ENCODE results near the gene R3HCC1L. TPM values are rescaled to one million over a fixed set of nuclear protein-coding genes. Genes with fewer than 3 reads are reported as not detected.

Gene R3HCC1L
- total RNA-seq, 2 experiments from 2014 or later = 15.7 to 16.5 TPM

DNA sequence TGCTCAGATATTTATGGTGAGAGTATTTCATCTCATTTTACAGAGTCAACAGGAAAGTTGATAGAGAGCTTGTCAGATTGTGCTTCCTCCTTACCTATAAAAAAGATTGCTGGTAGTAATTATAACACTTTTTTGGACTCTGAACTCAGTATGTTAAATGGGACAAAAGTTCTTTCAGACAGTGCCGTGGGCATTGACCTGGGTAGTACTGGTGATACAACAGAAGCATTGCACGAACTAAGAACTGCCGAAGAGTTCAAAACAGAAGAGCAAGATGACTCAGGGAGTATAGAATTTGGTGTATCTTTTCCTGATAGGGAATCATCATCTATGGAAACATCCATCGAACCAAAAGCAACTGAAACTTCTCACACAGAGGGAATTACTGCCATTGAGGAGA, 75.0 kb downstream of the R3HCC1L start:
- DNase-seq (no peak), ATAC-seq (no peak)
- POLR2A ChIA-PET = no interaction called here
- peaks cover 52% of the 10 kb centered on the region for H3K36me3 Mint-ChIP-seq (ENCODE audit: low read depth)
- intact Hi-C loops (cut with micrococcal nuclease) = no loop called here
- H3K9me3 Mint-ChIP-seq = no peaks in the 10 kb centered on the region
- no peak overlapping the region for H3K4me3 Mint-ChIP-seq
- H3K27me3 Mint-ChIP-seq = no peaks in the 10 kb centered on the region
- peaks cover 34% of the 10 kb centered on the region for H3K4me1 Mint-ChIP-seq (ENCODE audit: low read depth)
- TF ChIP-seq, protein P1, sequence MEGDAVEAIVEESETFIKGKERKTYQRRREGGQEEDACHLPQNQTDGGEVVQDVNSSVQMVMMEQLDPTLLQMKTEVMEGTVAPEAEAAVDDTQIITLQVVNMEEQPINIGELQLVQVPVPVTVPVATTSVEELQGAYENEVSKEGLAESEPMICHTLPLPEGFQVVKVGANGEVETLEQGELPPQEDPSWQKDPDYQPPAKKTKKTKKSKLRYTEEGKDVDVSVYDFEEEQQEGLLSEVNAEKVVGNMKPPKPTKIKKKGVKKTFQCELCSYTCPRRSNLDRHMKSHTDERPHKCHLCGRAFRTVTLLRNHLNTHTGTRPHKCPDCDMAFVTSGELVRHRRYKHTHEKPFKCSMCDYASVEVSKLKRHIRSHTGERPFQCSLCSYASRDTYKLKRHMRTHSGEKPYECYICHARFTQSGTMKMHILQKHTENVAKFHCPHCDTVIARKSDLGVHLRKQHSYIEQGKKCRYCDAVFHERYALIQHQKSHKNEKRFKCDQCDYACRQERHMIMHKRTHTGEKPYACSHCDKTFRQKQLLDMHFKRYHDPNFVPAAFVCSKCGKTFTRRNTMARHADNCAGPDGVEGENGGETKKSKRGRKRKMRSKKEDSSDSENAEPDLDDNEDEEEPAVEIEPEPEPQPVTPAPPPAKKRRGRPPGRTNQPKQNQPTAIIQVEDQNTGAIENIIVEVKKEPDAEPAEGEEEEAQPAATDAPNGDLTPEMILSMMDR (IDR thresholded peaks at IDR 0.05) = no peak
- CTCF ChIA-PET = no interaction called here
- H3K27ac Mint-ChIP-seq = no peak overlapping the region

DNA sequence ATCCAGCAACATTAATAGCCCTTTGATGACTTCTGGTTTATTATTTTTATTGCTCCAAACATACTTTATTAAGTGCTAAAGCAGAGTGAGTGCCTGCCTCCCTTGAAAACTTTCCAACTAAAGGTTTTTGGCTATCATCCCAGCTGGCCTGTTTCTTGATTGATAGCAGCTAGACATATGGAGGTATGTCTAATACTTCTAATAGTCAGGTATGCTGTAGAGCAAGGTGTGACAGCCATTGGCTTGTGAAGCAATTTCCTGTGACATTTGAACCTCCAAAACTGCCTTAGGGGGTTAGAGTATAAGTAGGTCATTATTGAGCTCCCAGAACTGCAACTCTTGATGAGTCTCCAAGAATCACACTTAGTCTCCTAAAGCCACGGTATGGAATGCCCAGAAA, 77.7 kb downstream of the R3HCC1L start:
- intact Hi-C loops (cut with micrococcal nuclease) = no loop called here
- H3K36me3 Mint-ChIP-seq (ENCODE audit: low read depth) = peaks cover 62% of the 10 kb centered on the region
- peaks cover 4% of the 10 kb centered on the region for H3K9me3 Mint-ChIP-seq
- ChIA-PET CTCF (no interaction called here), POLR2A (no interaction called here)
- no peak overlapping the region for H3K27ac Mint-ChIP-seq
- H3K27me3 Mint-ChIP-seq = no peaks in the 10 kb centered on the region
- ATAC-seq (no peak), DNase-seq (no peak)
- TF ChIP-seq, protein P1 (IDR thresholded peaks at IDR 0.05) = no peak
- H3K4me1 Mint-ChIP-seq (ENCODE audit: low read depth) = peaks cover 34% of the 10 kb centered on the region
- no peak overlapping the region for H3K4me3 Mint-ChIP-seq

GRCh38 chr10:98213740-98214139, 79.3 kb downstream of the R3HCC1L start:
- H3K9me3 Mint-ChIP-seq = peaks cover 9% of the 10 kb centered on the region

GRCh38 chr10:98215373-98215772, 80.9 kb downstream of the R3HCC1L start:
- H3K36me3 Mint-ChIP-seq (ENCODE audit: low read depth) = peaks cover 65% of the 10 kb centered on the region
- no peak overlapping the region for H3K4me3 Mint-ChIP-seq
- H3K4me1 Mint-ChIP-seq (ENCODE audit: low read depth) = peaks cover 25% of the 10 kb centered on the region
- H3K9me3 Mint-ChIP-seq = peaks cover 19% of the 10 kb centered on the region
- H3K27ac Mint-ChIP-seq = no peak overlapping the region
- ATAC-seq (no peak), DNase-seq (no peak)
- POLR2A ChIA-PET = no interaction called here
- intact Hi-C loops (cut with micrococcal nuclease) = no loop called here
- CTCF ChIA-PET = no interaction called here
- H3K27me3 Mint-ChIP-seq = no peaks in the 10 kb centered on the region
- TF ChIP-seq, protein P1 (IDR thresholded peaks at IDR 0.05) = no peak

More at GRCh38 chr10:98213740-98214139, 79.3 kb downstream of the R3HCC1L start:
- ATAC-seq (no peak), DNase-seq (no peak)
- ChIA-PET CTCF (no interaction called here), POLR2A (no interaction called here)
- no peak overlapping the region for H3K4me3 Mint-ChIP-seq
- no peaks in the 10 kb centered on the region for H3K27me3 Mint-ChIP-seq
- no peak overlapping the region for H3K27ac Mint-ChIP-seq
- TF ChIP-seq, protein P1 (IDR thresholded peaks at IDR 0.05) = no peak
- peaks cover 31% of the 10 kb centered on the region for H3K4me1 Mint-ChIP-seq (ENCODE audit: low read depth)
- intact Hi-C loops (cut with micrococcal nuclease) = no loop called here
- H3K36me3 Mint-ChIP-seq (ENCODE audit: low read depth) = peaks cover 64% of the 10 kb centered on the region

DNA sequence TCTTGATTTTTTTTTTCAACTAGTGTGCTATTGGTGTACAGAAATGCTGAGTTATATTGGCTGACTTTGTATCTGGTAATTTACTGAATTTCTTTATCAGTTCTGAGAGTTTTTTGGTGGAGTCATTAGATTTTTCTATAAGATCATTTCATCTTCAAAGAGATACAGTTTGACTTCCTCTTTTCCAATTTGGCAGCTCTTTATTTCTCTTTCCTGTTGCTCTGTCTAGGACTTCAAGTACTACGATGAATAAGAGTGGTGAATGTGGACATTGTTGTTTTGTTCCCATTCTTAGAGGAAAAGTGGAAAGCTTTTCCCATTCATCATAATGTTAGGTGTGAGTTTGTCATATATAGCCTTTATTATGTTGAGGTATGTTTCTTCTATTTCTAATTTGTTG, 83.3 kb downstream of the R3HCC1L start:
- no peak overlapping the region for H3K27ac Mint-ChIP-seq
- no peaks in the 10 kb centered on the region for H3K27me3 Mint-ChIP-seq
- ChIA-PET CTCF (interaction anchor here (1.0 to 1.5 kb wide), 2 partner anchors 21 to 48 kb away, joined by 3 to 4 read pairs; no protein-coding TSS in a partner anchor), POLR2A (no interaction called here)
- peaks cover 8% of the 10 kb centered on the region for H3K4me1 Mint-ChIP-seq (ENCODE audit: low read depth)
- H3K36me3 Mint-ChIP-seq (ENCODE audit: low read depth) = peaks cover 54% of the 10 kb centered on the region
- intact Hi-C loops (cut with micrococcal nuclease) = no loop called here
- DNase-seq (no peak), ATAC-seq (no peak)
- H3K4me3 Mint-ChIP-seq = no peak overlapping the region
- peaks cover 19% of the 10 kb centered on the region for H3K9me3 Mint-ChIP-seq
- TF ChIP-seq, protein P1 (IDR thresholded peaks at IDR 0.05) = no peak
